Nephron progenitor cell (in vitro differentiated cells): ENCODE measurements around the gene RADIL.
"Not testable (repeated sequence)": the region's sequence is repeated elsewhere in the genome, so short reads cannot be mapped to it uniquely, and the experiment has no call there.

Experiments used
- DNase-seq: peaks from one replicate; pipeline ENCODE4 v3.0.0; 2021
- H3K27ac Mint-ChIP-seq: 2 replicates; pipeline ENCODE4 v1.8.0; 2021; ENCODE audit warnings: mild to moderate bottlenecking, moderate library complexity, mixed read lengths
- H3K27me3 Mint-ChIP-seq: 2 replicates; pipeline ENCODE4 v1.8.0; 2021; ENCODE audit warnings: mild to moderate bottlenecking, low read depth, mixed read lengths; ENCODE audit not compliant: poor library complexity
- H3K36me3 Mint-ChIP-seq: 2 replicates; pipeline ENCODE4 v1.8.0; 2021; ENCODE audit warnings: low read depth, mixed read lengths
- H3K4me1 Mint-ChIP-seq: 2 replicates; pipeline ENCODE4 v1.8.0; 2021; ENCODE audit warnings: mixed read lengths
- H3K4me3 Mint-ChIP-seq: 2 replicates; pipeline ENCODE4 v1.8.0; 2021; ENCODE audit warnings: mild to moderate bottlenecking, moderate library complexity, mixed read lengths
- H3K9me3 Mint-ChIP-seq: 2 replicates; pipeline ENCODE4 v1.8.0; 2021; ENCODE audit warnings: mild to moderate bottlenecking, moderate library complexity, mixed read lengths
- TF ChIP-seq, protein P1 (sequence below): fragments of 200-600 bp; sonication (generic); IDR thresholded peaks from 2 replicates; pipeline ENCODE4 v1.5.0; 2021; ENCODE audit warnings: antibody characterized with exemption

RADIL gene

DNA sequence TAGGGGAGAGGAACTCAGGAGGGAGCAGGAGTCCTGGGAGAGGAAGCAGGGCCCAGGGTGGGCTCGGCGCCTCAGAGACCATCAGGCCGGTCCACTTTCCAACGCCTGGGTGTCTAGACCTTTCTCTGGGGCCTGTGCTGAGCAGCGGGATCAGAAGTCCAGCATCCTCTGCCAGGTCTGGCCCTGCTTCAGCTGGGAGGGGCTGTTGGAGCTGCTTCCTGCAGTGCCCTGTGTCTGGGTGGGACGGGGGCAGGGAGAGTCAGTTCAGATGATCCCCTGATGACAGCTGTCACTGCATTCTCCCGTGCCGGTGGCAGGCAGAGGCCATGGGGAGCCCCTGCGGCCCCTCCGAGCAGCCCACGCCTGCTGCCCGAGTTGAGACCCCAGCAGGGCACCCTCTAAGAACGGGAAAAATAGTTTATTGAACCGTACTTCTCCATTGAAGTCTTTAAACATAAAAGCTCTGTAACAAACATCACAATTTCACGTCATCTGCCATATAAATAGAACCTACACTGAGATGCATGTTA is 84.7 kb downstream of the RADIL start:
- TF ChIP-seq, protein P1, sequence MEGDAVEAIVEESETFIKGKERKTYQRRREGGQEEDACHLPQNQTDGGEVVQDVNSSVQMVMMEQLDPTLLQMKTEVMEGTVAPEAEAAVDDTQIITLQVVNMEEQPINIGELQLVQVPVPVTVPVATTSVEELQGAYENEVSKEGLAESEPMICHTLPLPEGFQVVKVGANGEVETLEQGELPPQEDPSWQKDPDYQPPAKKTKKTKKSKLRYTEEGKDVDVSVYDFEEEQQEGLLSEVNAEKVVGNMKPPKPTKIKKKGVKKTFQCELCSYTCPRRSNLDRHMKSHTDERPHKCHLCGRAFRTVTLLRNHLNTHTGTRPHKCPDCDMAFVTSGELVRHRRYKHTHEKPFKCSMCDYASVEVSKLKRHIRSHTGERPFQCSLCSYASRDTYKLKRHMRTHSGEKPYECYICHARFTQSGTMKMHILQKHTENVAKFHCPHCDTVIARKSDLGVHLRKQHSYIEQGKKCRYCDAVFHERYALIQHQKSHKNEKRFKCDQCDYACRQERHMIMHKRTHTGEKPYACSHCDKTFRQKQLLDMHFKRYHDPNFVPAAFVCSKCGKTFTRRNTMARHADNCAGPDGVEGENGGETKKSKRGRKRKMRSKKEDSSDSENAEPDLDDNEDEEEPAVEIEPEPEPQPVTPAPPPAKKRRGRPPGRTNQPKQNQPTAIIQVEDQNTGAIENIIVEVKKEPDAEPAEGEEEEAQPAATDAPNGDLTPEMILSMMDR, result no peak
- no peak overlapping the region for H3K4me3 Mint-ChIP-seq
- DNase-seq, result no peak
- H3K27ac Mint-ChIP-seq, result no peak overlapping the region
- H3K9me3 Mint-ChIP-seq, result peaks cover 9% of the 10 kb centered on the region
- H3K36me3 Mint-ChIP-seq, result peaks cover 17% of the 10 kb centered on the region
- peaks cover 8% of the 10 kb centered on the region for H3K27me3 Mint-ChIP-seq
- peaks cover 17% of the 10 kb centered on the region for H3K4me1 Mint-ChIP-seq

DNA sequence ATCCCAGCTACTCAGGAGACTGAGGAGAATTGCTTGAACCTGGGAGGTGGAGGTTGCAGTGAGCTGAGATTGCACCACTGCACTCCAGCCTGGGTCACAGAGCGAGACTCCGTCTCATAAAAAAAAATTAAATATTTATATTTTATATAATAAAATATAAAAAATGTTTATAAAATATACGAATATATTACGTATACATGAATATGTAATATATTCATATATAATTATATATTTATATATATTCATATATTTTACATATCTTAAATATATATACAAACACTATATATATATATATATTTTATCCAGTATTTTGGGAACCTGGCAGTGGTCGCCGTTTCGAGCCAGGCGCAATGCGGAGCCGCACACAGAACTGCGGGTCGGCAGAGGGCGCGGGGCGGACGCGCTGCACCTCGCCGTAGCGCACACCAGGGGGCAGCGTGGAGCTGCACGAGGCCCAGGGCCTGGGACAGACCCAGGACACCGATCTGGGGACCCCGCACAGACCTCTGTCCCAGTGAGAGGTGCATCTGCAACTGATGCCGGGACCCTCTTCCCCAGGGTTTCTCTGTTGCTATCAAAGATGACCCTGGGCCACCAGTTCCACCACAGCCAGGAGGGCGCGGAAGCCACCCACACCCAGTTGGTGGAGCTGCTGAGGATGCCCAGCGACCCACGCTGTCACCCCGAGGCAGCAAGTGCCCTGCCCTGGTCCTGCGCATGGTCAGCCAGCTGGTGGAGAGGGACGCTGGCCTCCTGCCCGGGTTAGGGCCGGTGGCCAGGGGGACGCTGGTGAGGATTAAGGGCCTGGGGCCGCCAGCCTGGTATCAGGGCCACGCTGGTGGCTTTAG is 85.4 kb downstream of the RADIL start:
- peaks cover 9% of the 10 kb centered on the region for H3K9me3 Mint-ChIP-seq
- H3K36me3 Mint-ChIP-seq, result peaks cover 17% of the 10 kb centered on the region
- H3K27me3 Mint-ChIP-seq, result peaks cover 8% of the 10 kb centered on the region
- peaks cover 15% of the 10 kb centered on the region for H3K4me1 Mint-ChIP-seq
- DNase-seq, result peak; percentile 84
- H3K27ac Mint-ChIP-seq, result no peak overlapping the region
- TF ChIP-seq, protein P1, result peak; percentile 94
- no peak overlapping the region for H3K4me3 Mint-ChIP-seq

DNA sequence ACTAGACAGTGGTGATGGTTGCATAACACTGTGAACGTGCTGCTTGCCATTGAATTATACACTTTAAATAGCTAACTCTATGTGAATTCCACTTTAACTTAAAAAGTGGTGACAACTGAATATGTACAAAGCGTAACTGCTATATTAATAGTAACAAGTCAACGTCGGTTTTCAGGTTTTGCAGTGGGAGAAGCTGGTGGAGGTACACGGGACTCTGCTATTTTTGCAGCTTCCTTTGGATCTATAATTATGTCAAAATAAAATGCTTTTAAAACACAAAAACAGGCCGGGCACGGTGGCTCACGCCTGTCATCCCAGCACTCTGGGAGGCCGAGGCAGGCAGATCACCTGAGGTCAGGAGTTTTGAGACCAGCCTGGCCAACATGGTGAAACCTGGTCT is 87.1 kb downstream of the RADIL start:
- no peak for DNase-seq
- Mint-ChIP-seq H3K27me3 (peaks cover 8% of the 10 kb centered on the region), H3K4me3 (no peak overlapping the region), H3K4me1 (peaks cover 15% of the 10 kb centered on the region), H3K9me3 (peaks cover 9% of the 10 kb centered on the region), H3K36me3 (peaks cover 20% of the 10 kb centered on the region), H3K27ac (no peak overlapping the region)
- TF ChIP-seq, protein P1, result no peak

DNA sequence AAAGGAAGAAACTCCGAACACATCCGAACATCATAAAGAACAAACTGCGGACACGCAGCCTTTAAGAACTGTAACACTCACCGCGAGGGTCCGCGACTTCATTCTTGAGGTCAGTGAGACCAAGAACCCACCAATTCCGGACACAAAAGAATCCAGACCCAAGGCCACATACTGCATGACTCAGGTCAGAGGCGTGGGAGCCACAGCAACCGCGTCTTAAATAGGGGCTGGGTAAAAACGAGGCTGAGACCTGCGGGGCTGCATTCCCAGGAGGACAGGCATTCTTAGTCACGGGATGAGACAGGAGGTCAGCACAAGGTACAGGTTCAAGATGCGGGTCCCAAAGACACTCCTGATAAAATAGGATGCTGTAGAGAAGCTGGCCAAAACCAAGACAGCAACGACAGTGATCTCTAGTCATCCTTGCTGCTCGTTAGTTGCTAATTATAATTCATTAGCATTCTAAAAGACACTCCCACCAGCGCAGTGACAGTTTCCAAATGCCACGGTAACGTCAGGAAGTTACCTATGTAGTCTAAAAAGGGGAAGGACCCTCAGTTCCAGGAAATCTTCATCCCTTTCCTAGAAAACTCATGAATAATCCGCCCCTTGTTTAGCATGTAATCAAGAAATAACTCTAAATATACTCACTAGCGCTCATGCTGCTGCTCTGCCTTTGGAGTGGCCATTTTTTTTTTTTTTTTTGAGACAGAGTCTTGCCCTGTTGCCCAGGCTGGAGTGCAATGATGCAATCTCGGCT is 88.7 kb downstream of the RADIL start:
- no peak overlapping the region for H3K27ac Mint-ChIP-seq
- peaks cover 22% of the 10 kb centered on the region for H3K36me3 Mint-ChIP-seq
- H3K4me1 Mint-ChIP-seq, result peaks cover 8% of the 10 kb centered on the region
- no peak overlapping the region for H3K4me3 Mint-ChIP-seq
- H3K9me3 Mint-ChIP-seq, result peaks cover 9% of the 10 kb centered on the region
- TF ChIP-seq, protein P1, result no peak
- peaks cover 8% of the 10 kb centered on the region for H3K27me3 Mint-ChIP-seq
- no peak for DNase-seq

DNA sequence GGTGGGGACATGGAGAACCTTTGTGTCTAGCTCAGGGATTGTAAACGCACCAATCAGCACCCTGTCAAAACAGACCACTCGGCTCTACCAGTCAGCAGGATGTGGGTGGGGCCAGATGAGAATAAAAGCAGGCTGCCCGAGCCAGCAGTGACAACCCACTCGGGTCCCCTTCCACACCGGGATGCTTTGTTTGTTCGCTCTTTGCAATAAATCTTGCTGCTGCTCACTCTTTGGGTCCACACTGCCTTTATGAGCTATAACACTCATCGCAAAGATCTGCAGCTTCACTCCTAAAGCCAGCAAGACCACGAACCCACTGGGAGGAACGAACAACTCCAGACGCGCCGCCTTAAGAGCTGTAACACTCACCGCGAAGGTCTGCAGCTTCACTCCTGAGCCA is 89.3 kb downstream of the RADIL start:
- not testable (repeated sequence) for H3K4me1 Mint-ChIP-seq, H3K27ac Mint-ChIP-seq, H3K4me3 Mint-ChIP-seq, H3K27me3 Mint-ChIP-seq, H3K9me3 Mint-ChIP-seq, DNase-seq
- peaks cover 22% of the 10 kb centered on the region for H3K36me3 Mint-ChIP-seq

DNA sequence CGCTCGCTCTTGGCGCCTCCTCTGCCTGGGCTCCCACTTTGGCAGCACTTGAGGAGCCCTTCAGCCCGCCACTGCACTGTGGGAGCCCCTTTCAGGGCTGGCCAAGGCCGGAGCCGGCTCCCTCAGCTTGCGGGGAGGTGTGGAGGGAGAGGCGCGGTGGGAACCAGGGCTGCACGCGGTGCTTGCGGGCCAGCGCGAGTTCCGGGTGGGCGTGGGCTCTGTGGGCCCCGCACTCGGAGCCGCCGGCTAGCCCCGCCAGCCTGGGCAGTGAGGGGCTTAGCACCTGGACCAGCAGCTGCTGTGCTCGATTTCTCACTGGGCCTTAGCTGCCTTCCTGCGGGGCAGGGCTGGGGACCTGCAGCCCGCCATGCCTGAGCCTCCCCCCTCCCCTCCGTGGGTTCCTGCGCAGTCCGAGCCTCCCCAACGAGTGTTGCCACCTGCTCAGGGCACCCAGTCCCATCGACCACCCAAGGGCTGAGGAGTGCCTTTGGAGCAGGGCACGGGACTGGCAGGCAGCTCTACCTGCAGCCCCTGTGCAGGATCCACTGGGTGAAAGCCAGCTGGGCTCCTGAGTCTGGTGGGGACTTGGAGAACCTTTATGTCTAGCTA is 90.0 kb downstream of the RADIL start:
- H3K4me1 Mint-ChIP-seq, DNase-seq, H3K9me3 Mint-ChIP-seq, H3K4me3 Mint-ChIP-seq, H3K27me3 Mint-ChIP-seq, H3K27ac Mint-ChIP-seq: not testable (repeated sequence)
- peaks cover 22% of the 10 kb centered on the region for H3K36me3 Mint-ChIP-seq
